ENCODE results near the gene SMTN.

The SMTN gene

GRCh38 chr22:31127181-31127772 lies 46.2 kb downstream of the SMTN start:
- no peak for DNase-seq (ENCODE audit: low read depth)

GRCh38 chr22:31128156-31128555 lies 47.0 kb downstream of the SMTN start:
- DNase-seq (ENCODE audit: low read depth), result no peak

GRCh38 chr22:31130873-31131272 lies 49.8 kb downstream of the SMTN start:
- no peak for DNase-seq (ENCODE audit: low read depth)

GRCh38 chr22:31133911-31134310 lies 52.8 kb downstream of the SMTN start:
- no peak for DNase-seq (ENCODE audit: low read depth)

- no peak for DNase-seq (ENCODE audit: low read depth)
Observed at GRCh38 chr22:31134688-31135087, 53.6 kb downstream of the SMTN start.

GRCh38 chr22:31135706-31136105 lies 54.6 kb downstream of the SMTN start:
- DNase-seq (ENCODE audit: low read depth), result no peak

- no peak for DNase-seq (ENCODE audit: low read depth)
Observed at GRCh38 chr22:31136155-31136554, 55.0 kb downstream of the SMTN start.

GRCh38 chr22:31136711-31137110 lies 55.6 kb downstream of the SMTN start:
- DNase-seq (ENCODE audit: low read depth), result no peak

- DNase-seq (ENCODE audit: low read depth), result no peak
Observed at GRCh38 chr22:31137721-31138120, 56.6 kb downstream of the SMTN start.

- DNase-seq (ENCODE audit: low read depth), result no peak
Observed at GRCh38 chr22:31138126-31138525, 57.0 kb downstream of the SMTN start.

GRCh38 chr22:31139066-31139465 lies 57.9 kb downstream of the SMTN start:
- no peak for DNase-seq (ENCODE audit: low read depth)

- DNase-seq (ENCODE audit: low read depth), result peak; percentile 39
Observed at GRCh38 chr22:31139866-31140716, 59.0 kb downstream of the SMTN start, which contains the start of gene PLA2G3. Gene PLA2G3 (minus strand): TSS chr22:31140508. CDS start chr22:31140354, 154 bp downstream.

GRCh38 chr22:31140746-31141145 lies 59.6 kb downstream of the SMTN start:
- no peak for DNase-seq (ENCODE audit: low read depth)

- no peak for DNase-seq (ENCODE audit: low read depth)
Observed at GRCh38 chr22:31141551-31141950, 60.4 kb downstream of the SMTN start.

GRCh38 chr22:31142285-31142684 lies 61.2 kb downstream of the SMTN start:
- no peak for DNase-seq (ENCODE audit: low read depth)

- no peak for DNase-seq (ENCODE audit: low read depth)
Observed at GRCh38 chr22:31143038-31143437, 61.9 kb downstream of the SMTN start.

GRCh38 chr22:31143537-31143936 lies 62.4 kb downstream of the SMTN start:
- no peak for DNase-seq (ENCODE audit: low read depth)

GRCh38 chr22:31144223-31144622 lies 63.1 kb downstream of the SMTN start:
- DNase-seq (ENCODE audit: low read depth), result no peak

GRCh38 chr22:31148488-31148887 lies 67.4 kb downstream of the SMTN start:
- DNase-seq (ENCODE audit: low read depth), result peak; percentile 86

- peak; percentile 76 for DNase-seq (ENCODE audit: low read depth)
Observed at GRCh38 chr22:31148953-31149627, 68.0 kb downstream of the SMTN start.

- DNase-seq (ENCODE audit: low read depth), result no peak
Observed at GRCh38 chr22:31150615-31151014, 69.5 kb downstream of the SMTN start.

- DNase-seq (ENCODE audit: low read depth), result no peak
Observed at GRCh38 chr22:31151872-31152271, 70.8 kb downstream of the SMTN start.

GRCh38 chr22:31153357-31153756 lies 72.2 kb downstream of the SMTN start:
- DNase-seq (ENCODE audit: low read depth), result no peak
